ENCODE measurements around the gene KLF9. TPM values are rescaled to one million over a fixed set of nuclear protein-coding genes. Genes with fewer than 3 reads are reported as not detected.

Gene KLF9
- total RNA-seq, 3 donors from 2014 or later = 129 to 223 (median 206) TPM

DNA sequence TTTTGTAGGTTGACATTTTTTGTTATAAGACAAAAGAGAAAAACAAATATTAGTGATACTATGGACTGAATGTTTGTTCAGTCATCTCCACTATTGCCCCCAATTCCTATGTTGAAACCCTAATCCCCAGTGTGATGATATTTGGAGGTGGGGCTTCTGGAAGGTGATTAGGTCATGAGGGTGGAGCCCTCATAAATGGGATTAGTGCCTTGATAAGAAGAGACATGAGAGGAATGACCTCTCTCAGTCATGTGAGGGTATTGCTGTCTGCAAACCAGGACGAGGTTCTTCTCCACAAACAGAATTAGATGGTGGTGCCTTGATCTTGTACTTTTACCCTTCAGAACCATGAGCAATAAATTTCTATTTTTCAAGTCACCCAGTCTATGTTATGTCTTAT, 34.5 kb upstream of the KLF9 start:
- Histone ChIP-seq H3K4me3 (no peak overlapping the region), H3K4me1 (no peaks in the 10 kb centered on the region), H3K27me3 (no peaks in the 10 kb centered on the region), H3K27ac (no peak overlapping the region), H3K36me3 (no peaks in the 10 kb centered on the region), H3K9me3 (no peaks in the 10 kb centered on the region)
- no peak for DNase-seq (ENCODE audit: low spot score in 2 of 2)
- intact Hi-C loops (cut with DNase I; ENCODE audit: low total_unique reads) = no loop called here
- TF ChIP-seq POLR2A (IDR thresholded peaks at IDR 0.05) (no peak), POLR2AphosphoS5 (IDR thresholded peaks at IDR 0.05) (no peak)
- TF ChIP-seq, protein P1, sequence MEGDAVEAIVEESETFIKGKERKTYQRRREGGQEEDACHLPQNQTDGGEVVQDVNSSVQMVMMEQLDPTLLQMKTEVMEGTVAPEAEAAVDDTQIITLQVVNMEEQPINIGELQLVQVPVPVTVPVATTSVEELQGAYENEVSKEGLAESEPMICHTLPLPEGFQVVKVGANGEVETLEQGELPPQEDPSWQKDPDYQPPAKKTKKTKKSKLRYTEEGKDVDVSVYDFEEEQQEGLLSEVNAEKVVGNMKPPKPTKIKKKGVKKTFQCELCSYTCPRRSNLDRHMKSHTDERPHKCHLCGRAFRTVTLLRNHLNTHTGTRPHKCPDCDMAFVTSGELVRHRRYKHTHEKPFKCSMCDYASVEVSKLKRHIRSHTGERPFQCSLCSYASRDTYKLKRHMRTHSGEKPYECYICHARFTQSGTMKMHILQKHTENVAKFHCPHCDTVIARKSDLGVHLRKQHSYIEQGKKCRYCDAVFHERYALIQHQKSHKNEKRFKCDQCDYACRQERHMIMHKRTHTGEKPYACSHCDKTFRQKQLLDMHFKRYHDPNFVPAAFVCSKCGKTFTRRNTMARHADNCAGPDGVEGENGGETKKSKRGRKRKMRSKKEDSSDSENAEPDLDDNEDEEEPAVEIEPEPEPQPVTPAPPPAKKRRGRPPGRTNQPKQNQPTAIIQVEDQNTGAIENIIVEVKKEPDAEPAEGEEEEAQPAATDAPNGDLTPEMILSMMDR (IDR thresholded peaks at IDR 0.05) = no peak

DNA sequence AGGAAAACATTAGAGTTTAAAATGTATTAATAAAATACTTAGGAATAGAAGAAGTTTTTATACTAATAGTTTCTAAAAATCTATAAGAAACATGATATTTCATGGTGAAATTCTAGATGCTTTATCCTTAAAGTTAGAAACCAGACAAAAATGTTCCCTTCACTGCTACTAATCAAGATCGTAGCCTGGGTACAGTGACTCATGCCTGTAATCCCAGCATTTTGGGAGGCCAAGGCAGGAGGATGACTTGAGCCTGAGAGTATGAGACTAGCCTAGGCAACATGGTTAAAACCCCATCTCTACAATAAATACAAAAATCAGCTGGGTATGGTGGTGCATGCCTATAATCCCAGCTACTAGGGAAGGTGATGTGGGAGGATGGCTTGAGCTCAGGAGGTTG, 30.4 kb upstream of the KLF9 start:
- no peaks in the 10 kb centered on the region for H3K9me3 ChIP-seq
- no peaks in the 10 kb centered on the region for H3K27me3 ChIP-seq
- intact Hi-C loops (cut with DNase I; ENCODE audit: low total_unique reads) = no loop called here
- H3K27ac ChIP-seq = no peak overlapping the region
- TF ChIP-seq POLR2A (IDR thresholded peaks at IDR 0.05) (no peak), POLR2AphosphoS5 (IDR thresholded peaks at IDR 0.05) (no peak)
- TF ChIP-seq, protein P1 (IDR thresholded peaks at IDR 0.05) = no peak
- H3K36me3 ChIP-seq = no peaks in the 10 kb centered on the region
- no peak overlapping the region for H3K4me3 ChIP-seq
- DNase-seq (ENCODE audit: low spot score in 2 of 2) = no peak
- no peaks in the 10 kb centered on the region for H3K4me1 ChIP-seq

DNA sequence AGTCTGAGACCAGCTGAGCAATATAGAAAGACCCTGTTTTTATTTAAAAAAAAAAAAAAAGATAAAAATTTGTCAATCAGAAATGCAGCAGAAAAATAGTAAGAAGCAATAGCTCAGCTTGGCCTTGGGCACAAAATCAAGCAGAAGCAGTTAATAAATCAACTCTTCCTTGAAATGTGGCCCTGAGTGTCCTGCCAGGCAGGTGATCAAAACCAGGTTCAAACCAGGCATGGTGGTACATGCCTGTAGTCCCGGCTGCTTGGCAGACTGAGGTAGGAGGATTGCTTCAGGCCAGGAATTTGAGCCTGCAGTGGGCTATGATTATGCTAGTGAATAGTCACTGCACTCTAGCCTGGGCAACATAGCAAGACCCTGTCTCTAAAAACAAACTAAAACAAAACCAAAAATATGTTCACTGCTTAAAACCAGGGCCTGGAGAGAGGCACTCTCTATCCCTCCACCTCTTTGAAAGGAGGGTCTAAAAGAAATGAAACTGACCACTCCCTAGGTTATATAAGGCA, 27.9 kb upstream of the KLF9 start:
- intact Hi-C loops (cut with DNase I; ENCODE audit: low total_unique reads) = no loop called here
- Histone ChIP-seq H3K27ac (no peak overlapping the region), H3K4me3 (no peak overlapping the region), H3K27me3 (no peaks in the 10 kb centered on the region), H3K36me3 (no peaks in the 10 kb centered on the region), H3K4me1 (no peaks in the 10 kb centered on the region), H3K9me3 (no peaks in the 10 kb centered on the region)
- TF ChIP-seq POLR2A (IDR thresholded peaks at IDR 0.05) (no peak), POLR2AphosphoS5 (IDR thresholded peaks at IDR 0.05) (no peak)
- TF ChIP-seq, protein P1 (IDR thresholded peaks at IDR 0.05) = no peak
- DNase-seq (ENCODE audit: low spot score in 2 of 2) = no peak

DNA sequence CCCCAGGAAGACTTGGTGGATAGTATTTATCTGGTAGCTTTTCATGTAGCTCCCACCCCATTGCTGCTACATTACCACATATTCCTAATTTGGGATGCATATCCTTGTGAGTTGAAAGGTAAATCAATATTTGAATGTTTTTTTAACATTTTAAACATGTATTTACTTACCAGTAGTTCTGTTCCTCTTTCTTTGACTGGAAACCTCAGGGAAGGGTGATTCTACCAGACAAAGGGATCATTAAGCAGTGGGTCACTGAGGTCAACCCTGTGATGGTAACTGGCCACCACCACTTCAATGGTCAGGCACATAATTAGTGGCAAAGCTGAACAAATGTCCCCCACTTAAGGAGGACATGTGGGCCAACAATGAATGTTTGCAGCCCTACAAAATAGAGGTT, 27.2 kb upstream of the KLF9 start:
- H3K27ac ChIP-seq = no peak overlapping the region
- TF ChIP-seq POLR2A (IDR thresholded peaks at IDR 0.05) (no peak), POLR2AphosphoS5 (IDR thresholded peaks at IDR 0.05) (no peak)
- TF ChIP-seq, protein P1 (IDR thresholded peaks at IDR 0.05) = no peak

DNA sequence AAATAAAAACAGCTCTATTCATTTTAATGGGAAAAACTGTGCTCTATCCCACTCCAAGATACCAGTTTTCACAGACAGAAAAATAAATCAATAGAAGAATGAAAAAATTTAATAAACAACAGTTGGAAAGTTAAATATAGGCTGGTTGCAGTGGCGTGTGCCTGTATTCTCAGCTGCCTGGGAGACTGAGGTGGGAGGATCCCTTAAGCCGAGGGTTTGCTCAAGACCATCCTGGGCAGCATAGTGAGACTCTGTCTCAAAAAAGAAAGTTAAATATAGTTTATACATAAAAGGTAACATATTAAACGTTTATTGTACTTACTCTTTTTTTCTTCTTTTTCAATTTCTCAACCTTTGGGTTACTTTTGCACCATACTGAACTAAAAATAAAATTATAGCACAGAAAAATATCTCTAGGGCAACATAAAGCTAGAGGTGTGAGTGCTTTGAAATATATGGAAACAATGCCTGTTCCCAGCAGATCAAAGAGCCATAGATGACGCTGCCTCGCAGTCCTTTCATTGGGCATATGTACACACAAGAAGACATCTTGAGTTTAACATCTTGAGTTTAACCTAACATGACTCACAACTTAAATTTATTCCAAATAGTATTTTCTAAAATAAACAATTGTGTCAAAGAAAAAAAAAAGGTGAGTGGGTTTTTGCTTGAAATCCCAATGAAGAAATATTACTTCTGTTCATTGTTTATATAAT, 25.7 kb upstream of the KLF9 start:
- Histone ChIP-seq H3K27me3 (no peaks in the 10 kb centered on the region), H3K36me3 (no peaks in the 10 kb centered on the region), H3K4me3 (no peak overlapping the region), H3K27ac (no peak overlapping the region), H3K4me1 (no peaks in the 10 kb centered on the region), H3K9me3 (no peaks in the 10 kb centered on the region)
- TF ChIP-seq, protein P1 (IDR thresholded peaks at IDR 0.05) = no peak
- no peak for TF ChIP-seq POLR2A (IDR thresholded peaks at IDR 0.05)
- TF ChIP-seq POLR2AphosphoS5 (IDR thresholded peaks at IDR 0.05) = no peak
- intact Hi-C loops (cut with DNase I; ENCODE audit: low total_unique reads) = no loop called here
- DNase-seq (ENCODE audit: low spot score in 2 of 2) = no peak

More for the DNA sequence above, 27.2 kb upstream of the KLF9 start:
- no peaks in the 10 kb centered on the region for H3K27me3 ChIP-seq
- H3K4me3 ChIP-seq = no peak overlapping the region
- H3K9me3 ChIP-seq = no peaks in the 10 kb centered on the region
- DNase-seq (ENCODE audit: low spot score in 2 of 2) = no peak
- intact Hi-C loops (cut with DNase I; ENCODE audit: low total_unique reads) = no loop called here
- no peaks in the 10 kb centered on the region for H3K36me3 ChIP-seq
- no peaks in the 10 kb centered on the region for H3K4me1 ChIP-seq
